ENCODE results near the gene OSTF1. TPM values are rescaled to one million over a fixed set of nuclear protein-coding genes. Genes with fewer than 3 reads are reported as not detected.
A peak's percentile ranks its signal among the peaks of the same experiment; 100 is the strongest.

Gene OSTF1
- total and polyA plus RNA-seq, 10 of the 15 experiments (the other 5 are each of a cell fraction or from before 2014, with no cell fraction given) = 36.2 to 82.4 (median 46.9) TPM

DNA sequence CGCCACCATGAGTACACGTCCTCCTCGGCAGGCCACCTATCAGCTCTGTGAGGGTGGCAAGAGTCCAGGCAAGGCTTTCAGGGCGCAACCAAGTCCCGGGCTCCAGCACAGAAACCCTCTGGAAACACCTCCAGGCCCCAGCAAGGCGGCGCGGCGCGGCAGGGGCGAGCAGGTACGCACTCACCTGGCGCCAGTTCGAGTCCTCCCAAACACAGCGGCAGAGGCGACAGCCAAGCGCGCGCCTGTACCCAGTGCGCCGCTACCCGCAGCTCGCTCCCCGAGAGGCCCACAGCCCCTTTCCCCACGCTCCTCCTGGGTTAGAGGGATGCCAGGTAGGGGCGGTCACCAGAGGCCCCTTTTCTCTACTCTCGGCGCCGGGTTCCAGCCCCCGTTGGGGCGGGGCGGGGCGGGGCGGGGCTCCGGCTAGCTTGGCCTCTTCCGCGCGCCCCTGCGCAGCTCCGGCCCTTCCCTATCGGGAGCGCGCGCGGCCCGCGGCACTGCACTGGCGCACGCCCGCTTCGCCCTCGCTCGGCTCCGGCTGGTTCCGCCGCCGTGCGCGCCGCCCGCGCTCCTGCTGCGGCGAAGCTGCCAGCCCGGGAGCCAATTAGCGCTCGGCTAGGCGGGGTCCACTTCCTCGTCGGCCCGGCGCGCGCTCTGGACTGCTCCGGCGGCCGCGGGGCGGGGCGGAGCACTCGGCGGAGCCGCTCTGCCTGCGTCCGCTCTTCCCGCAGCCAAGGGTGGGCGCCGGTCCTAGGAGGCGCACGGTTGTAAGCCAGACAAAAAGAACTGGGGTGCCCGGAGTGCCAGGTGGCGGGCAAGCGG, at the start of gene OSTF1, which contains the start of gene NMRK1 (continued):
- TF ChIP-seq CEBPB (IDR thresholded peaks at IDR 0.05; ENCODE audit: borderline replicate concordance in 1 of 2, low read depth in 2 of 2, low read length in 2 of 2) (no peak), LARP7 (IDR thresholded peaks at IDR 0.05) (peak; percentile 80), NR2C1 (IDR thresholded peaks at IDR 0.05) (no peak), BCL11A (IDR thresholded peaks at IDR 0.05; ENCODE audit: low read depth, low read length) (no peak), ASH2L (IDR thresholded peaks at IDR 0.05; ENCODE audit: borderline replicate concordance, low read depth) (no peak), HDGF (IDR thresholded peaks at IDR 0.05) (no peak), SREBF2 (IDR thresholded peaks at IDR 0.05; ENCODE audit: low read length) (no peak), NFYB (IDR thresholded peaks at IDR 0.05; ENCODE audit: insufficient read depth, low read depth, low read length) (0 out of 2 replicates have a peak, but pooled peaks have one; percentile 10), PAX8 (IDR thresholded peaks at IDR 0.05) (no peak), RBBP5 (conservative IDR thresholded peaks at IDR 0.05) (no peak), NFYA (IDR thresholded peaks at IDR 0.05; ENCODE audit: borderline replicate concordance, low read depth, low read length) (no peak), BHLHE40 (IDR thresholded peaks at IDR 0.05; ENCODE audit: borderline replicate concordance in 1 of 2, low read depth in 2 of 2, low read length in 1 of 2) (peak; percentile 32 to 79; a peak in 2 of 4 replicates), RAD21 (IDR thresholded peaks at IDR 0.05; ENCODE audit: insufficient read depth, low read depth, low read length) (no peak), ZNF24 (IDR thresholded peaks at IDR 0.05) (no peak), ZNF207 (IDR thresholded peaks at IDR 0.05; ENCODE audit: borderline replicate concordance) (0 out of 2 replicates have a peak, but pooled peaks have one; percentile 29), ZBED1 (IDR thresholded peaks at IDR 0.05; ENCODE audit: borderline replicate concordance) (no peak), SUPT20H (IDR thresholded peaks at IDR 0.05; ENCODE audit: borderline replicate concordance, control insufficient read depth, low read depth, low read length) (no peak), RB1 (IDR thresholded peaks at IDR 0.05; ENCODE audit: borderline replicate concordance) (peak; percentile 24; the same call in 1 of the 2 replicates)
- TF ChIP-seq, protein P1, sequence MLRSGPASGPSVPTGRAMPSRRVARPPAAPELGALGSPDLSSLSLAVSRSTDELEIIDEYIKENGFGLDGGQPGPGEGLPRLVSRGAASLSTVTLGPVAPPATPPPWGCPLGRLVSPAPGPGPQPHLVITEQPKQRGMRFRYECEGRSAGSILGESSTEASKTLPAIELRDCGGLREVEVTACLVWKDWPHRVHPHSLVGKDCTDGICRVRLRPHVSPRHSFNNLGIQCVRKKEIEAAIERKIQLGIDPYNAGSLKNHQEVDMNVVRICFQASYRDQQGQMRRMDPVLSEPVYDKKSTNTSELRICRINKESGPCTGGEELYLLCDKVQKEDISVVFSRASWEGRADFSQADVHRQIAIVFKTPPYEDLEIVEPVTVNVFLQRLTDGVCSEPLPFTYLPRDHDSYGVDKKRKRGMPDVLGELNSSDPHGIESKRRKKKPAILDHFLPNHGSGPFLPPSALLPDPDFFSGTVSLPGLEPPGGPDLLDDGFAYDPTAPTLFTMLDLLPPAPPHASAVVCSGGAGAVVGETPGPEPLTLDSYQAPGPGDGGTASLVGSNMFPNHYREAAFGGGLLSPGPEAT (IDR thresholded peaks at IDR 0.05; ENCODE audit: low read depth) = no peak
- TF ChIP-seq, protein P2, sequence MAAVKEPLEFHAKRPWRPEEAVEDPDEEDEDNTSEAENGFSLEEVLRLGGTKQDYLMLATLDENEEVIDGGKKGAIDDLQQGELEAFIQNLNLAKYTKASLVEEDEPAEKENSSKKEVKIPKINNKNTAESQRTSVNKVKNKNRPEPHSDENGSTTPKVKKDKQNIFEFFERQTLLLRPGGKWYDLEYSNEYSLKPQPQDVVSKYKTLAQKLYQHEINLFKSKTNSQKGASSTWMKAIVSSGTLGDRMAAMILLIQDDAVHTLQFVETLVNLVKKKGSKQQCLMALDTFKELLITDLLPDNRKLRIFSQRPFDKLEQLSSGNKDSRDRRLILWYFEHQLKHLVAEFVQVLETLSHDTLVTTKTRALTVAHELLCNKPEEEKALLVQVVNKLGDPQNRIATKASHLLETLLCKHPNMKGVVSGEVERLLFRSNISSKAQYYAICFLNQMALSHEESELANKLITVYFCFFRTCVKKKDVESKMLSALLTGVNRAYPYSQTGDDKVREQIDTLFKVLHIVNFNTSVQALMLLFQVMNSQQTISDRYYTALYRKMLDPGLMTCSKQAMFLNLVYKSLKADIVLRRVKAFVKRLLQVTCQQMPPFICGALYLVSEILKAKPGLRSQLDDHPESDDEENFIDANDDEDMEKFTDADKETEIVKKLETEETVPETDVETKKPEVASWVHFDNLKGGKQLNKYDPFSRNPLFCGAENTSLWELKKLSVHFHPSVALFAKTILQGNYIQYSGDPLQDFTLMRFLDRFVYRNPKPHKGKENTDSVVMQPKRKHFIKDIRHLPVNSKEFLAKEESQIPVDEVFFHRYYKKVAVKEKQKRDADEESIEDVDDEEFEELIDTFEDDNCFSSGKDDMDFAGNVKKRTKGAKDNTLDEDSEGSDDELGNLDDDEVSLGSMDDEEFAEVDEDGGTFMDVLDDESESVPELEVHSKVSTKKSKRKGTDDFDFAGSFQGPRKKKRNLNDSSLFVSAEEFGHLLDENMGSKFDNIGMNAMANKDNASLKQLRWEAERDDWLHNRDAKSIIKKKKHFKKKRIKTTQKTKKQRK (IDR thresholded peaks at IDR 0.05; ENCODE audit: low read depth, low read length) = no peak
- TF ChIP-seq, protein P3, sequence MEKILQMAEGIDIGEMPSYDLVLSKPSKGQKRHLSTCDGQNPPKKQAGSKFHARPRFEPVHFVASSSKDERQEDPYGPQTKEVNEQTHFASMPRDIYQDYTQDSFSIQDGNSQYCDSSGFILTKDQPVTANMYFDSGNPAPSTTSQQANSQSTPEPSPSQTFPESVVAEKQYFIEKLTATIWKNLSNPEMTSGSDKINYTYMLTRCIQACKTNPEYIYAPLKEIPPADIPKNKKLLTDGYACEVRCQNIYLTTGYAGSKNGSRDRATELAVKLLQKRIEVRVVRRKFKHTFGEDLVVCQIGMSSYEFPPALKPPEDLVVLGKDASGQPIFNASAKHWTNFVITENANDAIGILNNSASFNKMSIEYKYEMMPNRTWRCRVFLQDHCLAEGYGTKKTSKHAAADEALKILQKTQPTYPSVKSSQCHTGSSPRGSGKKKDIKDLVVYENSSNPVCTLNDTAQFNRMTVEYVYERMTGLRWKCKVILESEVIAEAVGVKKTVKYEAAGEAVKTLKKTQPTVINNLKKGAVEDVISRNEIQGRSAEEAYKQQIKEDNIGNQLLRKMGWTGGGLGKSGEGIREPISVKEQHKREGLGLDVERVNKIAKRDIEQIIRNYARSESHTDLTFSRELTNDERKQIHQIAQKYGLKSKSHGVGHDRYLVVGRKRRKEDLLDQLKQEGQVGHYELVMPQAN (conservative IDR thresholded peaks at IDR 0.05) = 0 out of 2 replicates have a peak, but pooled peaks have one; percentile 10
- TF ChIP-seq, protein P4, sequence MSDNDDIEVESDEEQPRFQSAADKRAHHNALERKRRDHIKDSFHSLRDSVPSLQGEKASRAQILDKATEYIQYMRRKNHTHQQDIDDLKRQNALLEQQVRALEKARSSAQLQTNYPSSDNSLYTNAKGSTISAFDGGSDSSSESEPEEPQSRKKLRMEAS (IDR thresholded peaks at IDR 0.05; ENCODE audit: low read depth, low read length) = no peak

All from GM12878 (cell line).